Hepatocyte (in vitro differentiated cells): ENCODE data around the gene DISC1.

ENCODE experiments used
- CTCF ChIP-seq: fragments of 200-600 bp; sonication (generic); IDR thresholded peaks from 2 replicates; pipeline ENCODE4 v1.5.1; 2016; ENCODE audit warnings: antibody characterized with exemption, mild to moderate bottlenecking; ENCODE audit not compliant: poor library complexity
- EZH2 ChIP-seq: fragments of 200-600 bp; sonication (generic); IDR thresholded peaks from 2 replicates; pipeline ENCODE4 v1.6.1; 2016; ENCODE audit warnings: antibody characterized with exemption, mild to moderate bottlenecking, borderline replicate concordance
- EZH2phosphoT487 ChIP-seq: fragments of 200-600 bp; sonication (generic); IDR thresholded peaks from one replicate; pipeline ENCODE4 v1.6.1; 2018; ENCODE audit warnings: antibody characterized with exemption, mild to moderate bottlenecking, low read depth, moderate library complexity; ENCODE audit not compliant: unreplicated experiment, severe bottlenecking

DNA sequence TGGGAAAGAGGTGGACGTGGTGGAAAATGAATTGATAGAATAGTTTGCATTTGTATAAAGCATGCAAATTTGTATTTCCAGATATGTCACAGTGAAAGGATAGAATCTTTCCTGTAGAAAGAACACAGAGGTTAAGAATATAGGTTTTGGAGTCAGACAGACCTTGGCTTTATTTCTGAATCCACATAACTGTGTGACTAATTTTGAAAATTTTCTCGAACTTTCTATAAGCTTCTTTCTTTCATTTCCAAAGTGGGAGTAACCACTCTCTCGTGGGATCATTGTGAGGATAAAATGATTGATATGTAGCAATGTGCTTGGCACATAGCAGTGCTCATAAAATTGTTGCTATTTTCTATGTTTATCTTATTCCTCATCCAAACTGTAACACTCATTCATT, 108.8 kb downstream of the DISC1 start:
- TF ChIP-seq CTCF = no peak
- TF ChIP-seq EZH2 = no peak
- no peak for TF ChIP-seq EZH2phosphoT487
